Measurements from ENCODE around the gene SEZ6. TPM values are rescaled to one million over a fixed set of nuclear protein-coding genes. Genes with fewer than 3 reads are reported as not detected.

The SEZ6 gene
- total and polyA plus RNA-seq, 7 donors, result 0.36 to 0.99 (median 0.54) TPM; not detected in 3

DNA sequence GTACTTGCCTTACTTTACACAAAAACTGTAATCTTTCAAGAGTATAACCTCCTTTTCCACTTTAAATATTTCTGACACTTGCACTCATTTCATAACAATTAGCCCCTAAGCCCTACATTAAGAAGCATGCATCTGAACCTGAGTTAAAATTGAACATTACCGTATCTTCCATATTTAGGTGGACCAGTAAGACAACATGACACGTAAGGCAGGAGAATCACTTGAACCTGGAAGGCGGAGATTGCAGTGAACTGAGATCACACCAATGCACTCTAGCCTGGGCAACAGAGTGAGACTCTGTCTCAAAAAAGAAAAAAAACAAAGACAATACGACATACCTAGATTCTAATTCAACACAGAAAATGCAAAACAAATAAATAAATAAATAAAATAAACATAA, 61.5 kb downstream of the SEZ6 start:
- Histone ChIP-seq H3K4me1 (peaks cover 0 to 82% (median 75%) of the 10 kb centered on the region in 4 donors), H3K36me3 (no peaks in the 10 kb centered on the region), H3K4me3 (no peak overlapping the region), H3K27ac (no peak overlapping the region), H3K27me3 (no peaks in the 10 kb centered on the region), H3K9me3 (no peaks in the 10 kb centered on the region)
- TF ChIP-seq POLR2A (IDR thresholded peaks at IDR 0.05) (no peak), EP300 (IDR thresholded peaks at IDR 0.05) (no peak), POLR2AphosphoS5 (IDR thresholded peaks at IDR 0.05) (no peak)
- TF ChIP-seq, protein P1, sequence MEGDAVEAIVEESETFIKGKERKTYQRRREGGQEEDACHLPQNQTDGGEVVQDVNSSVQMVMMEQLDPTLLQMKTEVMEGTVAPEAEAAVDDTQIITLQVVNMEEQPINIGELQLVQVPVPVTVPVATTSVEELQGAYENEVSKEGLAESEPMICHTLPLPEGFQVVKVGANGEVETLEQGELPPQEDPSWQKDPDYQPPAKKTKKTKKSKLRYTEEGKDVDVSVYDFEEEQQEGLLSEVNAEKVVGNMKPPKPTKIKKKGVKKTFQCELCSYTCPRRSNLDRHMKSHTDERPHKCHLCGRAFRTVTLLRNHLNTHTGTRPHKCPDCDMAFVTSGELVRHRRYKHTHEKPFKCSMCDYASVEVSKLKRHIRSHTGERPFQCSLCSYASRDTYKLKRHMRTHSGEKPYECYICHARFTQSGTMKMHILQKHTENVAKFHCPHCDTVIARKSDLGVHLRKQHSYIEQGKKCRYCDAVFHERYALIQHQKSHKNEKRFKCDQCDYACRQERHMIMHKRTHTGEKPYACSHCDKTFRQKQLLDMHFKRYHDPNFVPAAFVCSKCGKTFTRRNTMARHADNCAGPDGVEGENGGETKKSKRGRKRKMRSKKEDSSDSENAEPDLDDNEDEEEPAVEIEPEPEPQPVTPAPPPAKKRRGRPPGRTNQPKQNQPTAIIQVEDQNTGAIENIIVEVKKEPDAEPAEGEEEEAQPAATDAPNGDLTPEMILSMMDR (IDR thresholded peaks at IDR 0.05), result no peak
- 89 to 91% methylated on average over 4 of the region's 4 CpGs for WGBS, 2 donors
- intact Hi-C loops (cut with DNase I), result no loop called here
- no peak for DNase-seq

DNA sequence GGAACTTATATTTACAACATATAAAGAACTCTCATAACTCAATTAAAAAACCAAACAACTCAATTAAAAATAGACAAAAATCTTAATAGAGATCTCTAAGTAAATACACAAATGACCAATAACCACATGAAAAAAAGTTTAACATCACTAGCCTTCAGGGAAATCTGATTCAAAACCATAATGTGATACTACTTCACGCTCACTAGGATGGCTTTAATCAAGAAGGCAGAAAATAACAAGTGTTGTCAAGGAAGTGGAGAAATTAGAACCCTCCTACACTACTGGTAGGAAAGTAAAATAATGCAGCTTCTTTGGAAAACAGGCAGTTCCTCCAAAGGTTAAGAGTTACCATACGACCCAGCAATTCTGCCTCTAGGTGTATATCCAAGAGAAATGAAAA, 62.9 kb downstream of the SEZ6 start:
- no peak for DNase-seq
- H3K9me3 ChIP-seq, result no peaks in the 10 kb centered on the region
- no peaks in the 10 kb centered on the region for H3K36me3 ChIP-seq
- TF ChIP-seq EP300 (IDR thresholded peaks at IDR 0.05) (no peak), POLR2AphosphoS5 (IDR thresholded peaks at IDR 0.05) (no peak), POLR2A (IDR thresholded peaks at IDR 0.05) (no peak)
- TF ChIP-seq, protein P1 (IDR thresholded peaks at IDR 0.05), result no peak
- H3K4me3 ChIP-seq, result no peak overlapping the region
- no peaks in the 10 kb centered on the region for H3K27me3 ChIP-seq
- intact Hi-C loops (cut with DNase I), result no loop called here
- no peak overlapping the region for H3K27ac ChIP-seq
- peaks cover 0 to 85% (median 82%) of the 10 kb centered on the region in 4 donors for H3K4me1 ChIP-seq
- 90 to 92% methylated on average over 2 of the region's 2 CpGs for WGBS, 2 donors

DNA sequence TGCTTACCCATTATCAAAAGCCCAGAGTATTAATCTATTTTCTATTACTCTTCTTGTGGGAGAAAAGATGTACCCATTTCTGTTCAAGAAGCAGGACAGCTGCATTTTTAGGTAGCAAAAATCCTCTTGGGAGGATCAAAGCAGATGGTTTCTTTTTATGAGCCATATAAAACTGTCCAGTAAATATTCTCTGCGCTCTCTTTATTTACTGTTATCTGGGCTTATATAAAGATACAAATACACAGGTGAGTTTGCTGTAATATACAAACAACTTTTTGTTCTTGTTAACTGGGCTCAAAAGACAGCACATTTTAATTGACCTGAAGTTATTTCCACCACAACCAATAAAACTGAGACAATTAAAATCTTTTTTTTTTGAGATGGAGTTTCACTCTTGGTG, 64.6 kb downstream of the SEZ6 start:
- TF ChIP-seq, protein P1 (IDR thresholded peaks at IDR 0.05), result no peak
- intact Hi-C loops (cut with DNase I), result no loop called here
- Histone ChIP-seq H3K9me3 (no peaks in the 10 kb centered on the region), H3K27me3 (no peaks in the 10 kb centered on the region), H3K27ac (no peak overlapping the region), H3K36me3 (no peaks in the 10 kb centered on the region), H3K4me1 (peaks cover 0 to 85% (median 82%) of the 10 kb centered on the region in 4 donors), H3K4me3 (no peak overlapping the region)
- no peak for DNase-seq
- 30 to 59% methylated on average over 1 of the region's 1 CpG for WGBS, 2 donors

DNA sequence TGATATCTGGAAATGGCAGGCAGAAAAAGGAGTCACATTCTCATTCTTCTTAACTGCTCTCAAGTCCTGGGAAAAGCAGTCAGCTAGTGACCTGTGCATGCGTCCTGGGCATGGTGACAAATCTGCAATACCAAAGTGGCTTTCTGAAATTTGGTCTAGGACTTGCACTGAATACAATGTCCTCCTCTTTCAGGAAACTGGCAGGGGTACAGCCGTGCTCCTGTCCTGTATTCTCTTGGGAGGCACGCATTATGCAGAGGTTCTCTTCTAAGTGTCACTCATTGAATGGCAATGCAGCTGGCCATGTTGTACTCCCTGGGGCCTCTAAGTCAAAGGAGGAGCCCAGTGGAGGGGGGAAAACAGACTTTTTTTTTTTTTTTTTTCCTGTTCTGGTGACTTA, 65.2 kb downstream of the SEZ6 start:
- 65 to 77% methylated on average over 3 of the region's 3 CpGs for WGBS, 2 donors

More for the DNA sequence above, 65.2 kb downstream of the SEZ6 start:
- no peak for DNase-seq
- Histone ChIP-seq H3K4me3 (no peak overlapping the region), H3K4me1 (peaks cover 0 to 85% (median 82%) of the 10 kb centered on the region in 4 donors), H3K27me3 (no peaks in the 10 kb centered on the region), H3K27ac (peak overlapping the region in 1 of 4 donors; percentile 17), H3K36me3 (no peaks in the 10 kb centered on the region), H3K9me3 (no peaks in the 10 kb centered on the region)
- no peak for TF ChIP-seq EP300 (IDR thresholded peaks at IDR 0.05)
- TF ChIP-seq POLR2A (IDR thresholded peaks at IDR 0.05), result no peak
- TF ChIP-seq, protein P1 (IDR thresholded peaks at IDR 0.05), result no peak
- no peak for TF ChIP-seq POLR2AphosphoS5 (IDR thresholded peaks at IDR 0.05)
- intact Hi-C loops (cut with DNase I), result no loop called here
